H7 (cell line): ENCODE measurements around the gene HOXB5. TPM values are rescaled to one million over a fixed set of nuclear protein-coding genes. Genes with fewer than 3 reads are reported as not detected.

Experiments used
- total RNA-seq: library from RNA; depleted of rRNA; stranded (reverse); fragments of >200 nt; shearing (Covaris generic); gene quantifications from 2 replicates; pipeline ENCODE4 v1.2.3, GENCODE V29; 2014; rRNA removed

Gene HOXB5
- total RNA-seq, 1 experiment from 2014 or later, result not detected

Other genes with a start within 250 kb of the HOXB5 start
- gene SKAP1, start 163.6 kb downstream of the HOXB5 start, total RNA-seq, result not detected in 2 replicates
- gene HOXB1, start 62.8 kb downstream of the HOXB5 start, total RNA-seq, result 4.5 and 6.4 TPM in 2 replicates
- gene HOXB2, start 48.7 kb downstream of the HOXB5 start, total RNA-seq, result 11.8 and 16.1 TPM in 2 replicates
- gene HOXB4, start 15.4 kb downstream of the HOXB5 start, total RNA-seq, result 0.03 TPM in 1 of 2 replicates, not detected in the other
- gene HOXB3, start 3.5 kb downstream of the HOXB5 start, total RNA-seq, result 4.5 and 6.8 TPM in 2 replicates
- gene HOXB6, start 11.2 kb upstream of the HOXB5 start, total RNA-seq, result not detected in 2 replicates
- gene HOXB7, start 17.2 kb upstream of the HOXB5 start, total RNA-seq, result 0.45 TPM in 1 of 2 replicates, not detected in the other
- gene HOXB8, start 21.5 kb upstream of the HOXB5 start, total RNA-seq, result not detected in 2 replicates
- 0.04 TPM in 1 of 2 replicates, not detected in the other for gene HOXB9, start 32.6 kb upstream of the HOXB5 start, total RNA-seq
- gene PRAC1, start 128.7 kb upstream of the HOXB5 start, total RNA-seq, result 156 and 173 TPM in 2 replicates
- gene PRAC2, start 129.4 kb upstream of the HOXB5 start, total RNA-seq, result 40.8 and 40.9 TPM in 2 replicates
- 7.9 and 11.1 TPM in 2 replicates for gene HOXB13, start 135.0 kb upstream of the HOXB5 start, total RNA-seq
- gene TTLL6, start 223.4 kb upstream of the HOXB5 start, total RNA-seq, result 2.1 and 2.6 TPM in 2 replicates
- gene CALCOCO2, start 237.3 kb upstream of the HOXB5 start, total RNA-seq, result 19.4 and 23.1 TPM in 2 replicates